Fibroblast of lung (primary cell): ENCODE results near the gene BRINP2.

Source experiments
- CTCF ChIP-seq, 2 donors: IDR thresholded peaks in 1 of 2; conservative IDR thresholded peaks in 1 of 2; 1 replicate in 1 of 2; 2 replicates in 1 of 2; pipeline ENCODE4 v1.5.1; 2011 to 2012; ENCODE audit warnings: low read length in 2 of 2, control low read depth in 1 of 2, inconsistent platforms in 1 of 2, low read depth in 1 of 2, mild to moderate bottlenecking in 1 of 2
- EZH2 ChIP-seq: IDR thresholded peaks from 2 replicates; pipeline ENCODE4 v1.5.1; 2012; ENCODE audit warnings: low read length, control low read depth, mild to moderate bottlenecking; ENCODE audit errors: missing control alignments

DNA sequence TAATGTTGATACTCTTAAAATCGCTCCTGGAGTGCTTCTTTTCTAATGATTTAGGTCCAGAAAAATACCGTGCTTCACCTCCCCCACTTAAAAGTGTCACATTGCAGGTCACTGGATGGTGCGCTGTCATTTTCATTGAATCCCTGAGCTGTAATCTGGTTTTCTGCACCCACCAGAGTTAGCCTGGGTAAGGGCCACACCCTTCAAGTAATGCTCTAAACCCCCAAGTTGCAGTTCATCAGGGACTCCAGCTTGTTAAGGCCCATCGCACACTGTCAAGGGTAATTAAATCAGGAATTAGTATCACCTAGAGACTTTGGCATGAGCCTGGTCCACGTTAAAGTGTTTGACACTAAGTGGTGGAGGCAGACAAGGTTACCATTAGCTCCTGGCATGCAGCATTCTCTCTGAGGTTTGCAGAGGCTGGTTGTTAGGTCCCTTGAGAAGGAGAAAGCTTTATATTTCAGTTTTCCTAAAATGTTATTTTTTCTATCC, 40.3 kb upstream of the BRINP2 start:
- TF ChIP-seq CTCF (conservative IDR thresholded peaks at IDR 0.05 in 1 of 2, IDR thresholded peaks at IDR 0.05 in 1 of 2; ENCODE audit: low read depth in 1 of 2, low read length in 2 of 2) = no peak
- no peak for TF ChIP-seq EZH2
